Duodenal mucosa (tissue), 2 donors: ENCODE measurements around the gene PPP1R7.
"Not testable (repeated sequence)": the region's sequence is repeated elsewhere in the genome, so short reads cannot be mapped to it uniquely, and the experiment has no call there.

Experiments
- H3K27ac ChIP-seq: one replicate; pipeline ENCODE4 v1.7.0; 2013; ENCODE audit warnings: low read depth, low read length
- H3K27me3 ChIP-seq, 2 donors: one replicate each; pipeline ENCODE4 v1.7.0; 2013; ENCODE audit warnings: low read length in 2 of 2, control low read depth in 1 of 2; ENCODE audit not compliant: insufficient read depth in 2 of 2, control insufficient read depth in 1 of 2
- H3K36me3 ChIP-seq, 2 donors: one replicate each; pipeline ENCODE4 v1.7.0; 2013; ENCODE audit warnings: low read length in 2 of 2, control low read depth in 1 of 2; ENCODE audit not compliant: insufficient read depth in 2 of 2, control insufficient read depth in 1 of 2
- H3K4me1 ChIP-seq, 2 donors: one replicate each; pipeline ENCODE4 v1.7.0; 2013; ENCODE audit warnings: low read length in 2 of 2, control low read depth in 1 of 2; ENCODE audit not compliant: insufficient read depth in 2 of 2, control insufficient read depth in 1 of 2
- H3K4me3 ChIP-seq, 2 donors: one replicate each; pipeline ENCODE4 v1.7.0; 2013; ENCODE audit warnings: low read length in 2 of 2, low read depth in 1 of 2
- H3K9ac ChIP-seq, 2 donors: one replicate each; pipeline ENCODE4 v1.7.0; 2013; ENCODE audit warnings: low read length in 2 of 2, low read depth in 1 of 2
- H3K9me3 ChIP-seq, 2 donors: one replicate each; pipeline ENCODE4 v1.7.0; 2013; ENCODE audit warnings: low read length in 2 of 2, control low read depth in 1 of 2; ENCODE audit not compliant: control insufficient read depth in 1 of 2

PPP1R7 gene

GRCh38 chr2:241149925-241150659, at the start of gene PPP1R7:
Gene PPP1R7, plus strand, starts transcription at chr2:241150467. Its CDS starts 29 bp downstream, at chr2:241150496.
- Histone ChIP-seq H3K36me3 (peaks cover 4 to 20% of the 10 kb centered on the region in 2 donors), H3K9me3 (no peaks in the 10 kb centered on the region), H3K9ac (peak within 1 kb of the TSS; percentile 74 to 77), H3K27me3 (no peaks in the 10 kb centered on the region), H3K4me1 (peaks cover 16 to 28% of the 10 kb centered on the region in 2 donors), H3K27ac (peak within 1 kb of the TSS; percentile 32), H3K4me3 (peak within 1 kb of the TSS; percentile 90 to 97)

- Histone ChIP-seq H3K9ac (peak within 1 kb of the TSS; percentile 93 to 96), H3K4me1 (peaks cover 25 to 31% of the 10 kb centered on the region in 2 donors), H3K9me3 (no peaks in the 10 kb centered on the region), H3K36me3 (peaks cover 4 to 30% of the 10 kb centered on the region in 2 donors), H3K27me3 (no peaks in the 10 kb centered on the region), H3K27ac (peak within 1 kb of the TSS; percentile 83), H3K4me3 (peak within 1 kb of the TSS; percentile 84 to 92)
Measured at GRCh38 chr2:241102239-241102803, 47.9 kb upstream of the PPP1R7 start, which contains the start of gene MTERF4. Gene MTERF4, minus strand, starts transcription at chr2:241102287. Its CDS starts 14 bp downstream, at chr2:241102273.

- Histone ChIP-seq H3K4me1 (peaks cover 26 to 31% of the 10 kb centered on the region in 2 donors), H3K9ac (peak overlapping the region; percentile 93 to 96), H3K27ac (no peak overlapping the region), H3K4me3 (peak overlapping the region; percentile 84 to 92), H3K27me3 (no peaks in the 10 kb centered on the region), H3K36me3 (peaks cover 0 to 25% of the 10 kb centered on the region in 2 donors), H3K9me3 (no peaks in the 10 kb centered on the region)
Measured at GRCh38 chr2:241103176-241103595, 47.1 kb upstream of the PPP1R7 start.

- H3K4me3 ChIP-seq, H3K27ac ChIP-seq, H3K9me3 ChIP-seq, H3K27me3 ChIP-seq, H3K9ac ChIP-seq: not testable (repeated sequence)
- peaks cover 0 to 16% of the 10 kb centered on the region in 2 donors for H3K36me3 ChIP-seq
- H3K4me1 ChIP-seq = peaks cover 23 to 32% of the 10 kb centered on the region in 2 donors
Measured at GRCh38 chr2:241104611-241105010, 45.7 kb upstream of the PPP1R7 start.

- H3K9ac ChIP-seq = no peak overlapping the region
- H3K4me3 ChIP-seq = no peak overlapping the region
- no peak overlapping the region for H3K27ac ChIP-seq
- H3K36me3 ChIP-seq = peaks cover 0 to 8% of the 10 kb centered on the region in 2 donors
- peaks cover 20 to 23% of the 10 kb centered on the region in 2 donors for H3K4me1 ChIP-seq
- no peaks in the 10 kb centered on the region for H3K27me3 ChIP-seq
- no peaks in the 10 kb centered on the region for H3K9me3 ChIP-seq
Measured at GRCh38 chr2:241105641-241106040, 44.6 kb upstream of the PPP1R7 start.

GRCh38 chr2:241107031-241107783, 43.1 kb upstream of the PPP1R7 start:
- Histone ChIP-seq H3K27ac (no peak overlapping the region), H3K4me3 (no peak overlapping the region), H3K9ac (no peak overlapping the region), H3K4me1 (peaks cover 12 to 14% of the 10 kb centered on the region in 2 donors), H3K27me3 (no peaks in the 10 kb centered on the region), H3K36me3 (peaks cover 0 to 8% of the 10 kb centered on the region in 2 donors), H3K9me3 (no peaks in the 10 kb centered on the region)

GRCh38 chr2:241108271-241109209, 41.7 kb upstream of the PPP1R7 start:
- Histone ChIP-seq H3K9me3 (no peaks in the 10 kb centered on the region), H3K27ac (no peak overlapping the region), H3K9ac (no peak overlapping the region), H3K36me3 (peaks cover 0 to 13% of the 10 kb centered on the region in 2 donors), H3K27me3 (no peaks in the 10 kb centered on the region), H3K4me3 (peak overlapping the region in 1 of 2 donors; percentile 44), H3K4me1 (peaks cover 5 to 7% of the 10 kb centered on the region in 2 donors)

- H3K4me1 ChIP-seq = peaks cover 3 to 6% of the 10 kb centered on the region in 2 donors
- H3K9ac ChIP-seq = no peak overlapping the region
- peak overlapping the region in 1 of 2 donors; percentile 44 for H3K4me3 ChIP-seq
- H3K9me3 ChIP-seq = no peaks in the 10 kb centered on the region
- peak overlapping the region; percentile 59 for H3K27ac ChIP-seq
- H3K27me3 ChIP-seq = no peaks in the 10 kb centered on the region
- H3K36me3 ChIP-seq = peaks cover 0 to 13% of the 10 kb centered on the region in 2 donors
Measured at GRCh38 chr2:241109210-241110088, 40.8 kb upstream of the PPP1R7 start.
